Activated CD4-positive, alpha-beta T cell treated with anti-CD3 and anti-CD28 coated beads, Interleukin-2, amount 10 ng/mL, durations not matched to agents 24 days and 14 days (primary cell): Measurements from ENCODE around the gene PEX6. TPM values are rescaled to one million over a fixed set of nuclear protein-coding genes. Genes with fewer than 3 reads are reported as not detected.
"Not testable (repeated sequence)": the region's sequence is repeated elsewhere in the genome, so short reads cannot be mapped to it uniquely, and the experiment has no call there.

Experiments
- DNase-seq: peaks from one replicate; pipeline ENCODE4 v3.0.0; 2022
- H3K27ac Mint-ChIP-seq: one replicate; pipeline ENCODE4 v1.8.0; 2022; ENCODE audit warnings: mild to moderate bottlenecking, mixed read lengths
- H3K27me3 Mint-ChIP-seq: one replicate; pipeline ENCODE4 v1.8.0; 2022; ENCODE audit warnings: mixed read lengths
- H3K36me3 Mint-ChIP-seq: one replicate; pipeline ENCODE4 v1.8.0; 2022; ENCODE audit warnings: low read depth, mild to moderate bottlenecking, mixed read lengths
- H3K4me1 Mint-ChIP-seq: one replicate; pipeline ENCODE4 v1.8.0; 2021; ENCODE audit warnings: mixed read lengths
- H3K4me3 Mint-ChIP-seq: one replicate; pipeline ENCODE4 v1.8.0; 2022; ENCODE audit warnings: mild to moderate bottlenecking, moderate library complexity, mixed read lengths
- H3K9me3 Mint-ChIP-seq: one replicate; pipeline ENCODE4 v1.8.0; 2021; ENCODE audit warnings: mixed read lengths
- intact Hi-C: fragments of 100-400 bp; cut with micrococcal nuclease; formaldehyde crosslinking; loops from one replicate; pipeline ENCODE4 v1.15.1; 2023
- total RNA-seq: library from RNA; stranded (reverse); gene quantifications from 2 replicates; pipeline ENCODE4 v1.2.3, GENCODE V29; 2022

PEX6 gene
- total RNA-seq, 1 donor from 2014 or later: 24.1 TPM

DNA sequence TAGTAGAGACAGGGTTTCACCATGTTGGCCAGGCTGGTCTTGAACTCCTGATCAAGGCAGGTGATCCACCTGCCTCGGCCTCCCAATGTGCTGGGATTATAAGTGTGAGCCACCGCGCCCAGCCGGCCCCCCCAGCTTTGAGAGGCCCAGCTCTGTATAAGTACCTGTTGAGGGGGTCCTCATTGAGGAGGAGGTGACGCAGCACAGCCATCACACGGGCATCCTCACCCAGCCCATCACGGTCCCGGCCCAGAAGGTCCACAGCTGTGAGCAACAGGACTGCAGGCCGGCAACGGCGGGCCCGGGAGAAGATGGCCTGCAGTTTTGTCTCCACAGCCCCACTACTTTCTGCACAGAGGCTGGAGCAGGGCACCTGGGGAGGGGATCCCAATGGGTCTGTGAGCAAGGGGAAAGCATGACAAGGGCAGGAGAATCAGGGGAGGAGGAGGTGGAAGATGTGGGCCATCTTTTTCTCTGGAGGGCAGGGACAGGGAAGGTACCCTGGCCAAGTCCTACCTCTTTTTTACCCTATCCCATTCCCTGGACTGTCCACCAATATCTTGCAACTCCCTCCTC is 10.8 kb downstream of the PEX6 start:
- H3K4me1 Mint-ChIP-seq: peaks cover 2% of the 10 kb centered on the region
- intact Hi-C loops: no loop called here
- H3K27me3 Mint-ChIP-seq: no peaks in the 10 kb centered on the region

DNA sequence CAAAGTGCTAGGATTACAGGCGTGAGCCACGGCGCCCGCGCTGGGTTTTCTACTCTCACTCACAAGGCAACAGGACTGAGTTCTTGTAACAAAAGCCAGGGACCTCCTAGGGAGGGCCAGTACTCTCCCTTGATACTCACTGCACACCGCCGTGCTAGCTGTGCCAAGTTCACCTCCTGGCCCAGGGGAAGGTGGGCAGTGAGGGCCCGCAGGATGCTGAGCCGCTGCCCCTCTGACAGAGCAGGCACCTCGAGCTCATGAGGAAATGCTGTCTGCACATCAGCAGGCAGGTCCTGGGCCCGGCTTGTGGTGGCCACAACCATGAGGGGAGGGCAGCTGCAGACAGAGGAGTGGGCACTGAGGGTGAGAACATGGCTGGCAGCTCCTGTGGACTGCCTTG is 11.8 kb downstream of the PEX6 start:
- peaks cover 36% of the 10 kb centered on the region for H3K36me3 Mint-ChIP-seq
- H3K4me1 Mint-ChIP-seq: peaks cover 2% of the 10 kb centered on the region
- intact Hi-C loops: no loop called here
- H3K27ac Mint-ChIP-seq: no peak overlapping the region
- DNase-seq: no peak
- no peaks in the 10 kb centered on the region for H3K27me3 Mint-ChIP-seq
- H3K4me3 Mint-ChIP-seq: no peak overlapping the region
- no peaks in the 10 kb centered on the region for H3K9me3 Mint-ChIP-seq

More for the DNA sequence above, 10.8 kb downstream of the PEX6 start:
- no peak overlapping the region for H3K27ac Mint-ChIP-seq
- peaks cover 28% of the 10 kb centered on the region for H3K36me3 Mint-ChIP-seq
- no peak for DNase-seq
- no peak overlapping the region for H3K4me3 Mint-ChIP-seq
- H3K9me3 Mint-ChIP-seq: no peaks in the 10 kb centered on the region

DNA sequence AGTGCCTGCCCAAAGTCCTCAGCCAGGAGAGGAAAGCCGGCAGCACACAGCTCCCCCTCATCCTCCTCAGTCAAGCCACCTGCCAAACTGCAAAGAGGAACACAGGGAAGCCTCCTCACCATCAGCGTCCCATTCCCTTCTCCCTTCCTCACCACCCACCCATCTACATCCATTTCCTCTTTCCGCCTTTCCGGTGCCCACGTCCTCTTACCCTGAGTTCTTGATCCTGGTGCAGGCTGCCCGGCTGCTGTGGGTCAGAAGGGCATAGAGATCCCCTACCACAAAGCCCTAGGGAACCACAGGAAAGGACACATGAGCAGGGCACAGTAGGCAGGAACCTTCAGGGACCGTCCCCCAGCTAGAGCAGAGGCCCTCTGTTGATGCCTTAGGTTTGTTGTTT is 12.4 kb downstream of the PEX6 start:
- DNase-seq: no peak
- Mint-ChIP-seq H3K4me3 (no peak overlapping the region), H3K27ac (no peak overlapping the region), H3K4me1 (peaks cover 2% of the 10 kb centered on the region), H3K36me3 (peaks cover 38% of the 10 kb centered on the region), H3K27me3 (no peaks in the 10 kb centered on the region), H3K9me3 (no peaks in the 10 kb centered on the region)
- intact Hi-C loops: no loop called here

DNA sequence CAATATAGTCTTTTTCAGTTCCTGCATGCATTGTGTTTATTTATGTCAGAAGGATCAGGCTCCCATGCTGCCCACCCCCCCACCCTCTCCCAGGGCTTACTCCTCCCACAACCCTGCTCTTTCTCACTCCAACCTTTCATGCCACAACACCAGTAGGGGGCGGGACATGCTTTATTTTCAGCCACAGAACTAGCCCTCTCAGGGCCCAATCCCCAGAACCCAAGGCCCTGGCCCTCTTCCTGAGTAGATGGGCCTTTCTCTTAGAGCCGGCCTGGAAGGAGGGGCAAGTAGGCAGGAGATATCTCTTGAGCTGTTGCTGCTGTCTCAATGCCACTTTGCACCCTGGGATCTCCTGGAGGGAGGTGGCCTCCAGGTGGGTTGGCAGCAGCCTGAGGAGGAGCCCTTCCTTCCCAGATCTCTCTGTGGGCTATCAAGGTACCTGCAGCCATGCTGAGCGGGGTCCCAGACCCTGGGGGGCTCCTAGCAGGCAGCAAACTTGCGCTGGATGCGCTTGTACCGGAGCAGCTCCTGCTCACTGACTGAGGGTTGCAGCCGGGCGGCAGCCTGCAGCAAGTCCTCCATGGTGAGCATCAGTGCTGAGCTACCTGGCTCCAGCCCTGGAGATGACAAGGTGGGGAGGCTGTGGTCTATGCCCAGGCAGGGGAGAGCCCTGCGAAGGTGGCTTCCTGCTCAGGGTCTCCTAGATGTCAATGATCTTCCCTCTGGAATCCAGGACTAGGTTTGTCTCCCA is 15.0 kb downstream of the PEX6 start:
- intact Hi-C loops: no loop called here
- Mint-ChIP-seq H3K36me3 (peaks cover 30% of the 10 kb centered on the region), H3K9me3 (no peaks in the 10 kb centered on the region), H3K4me1 (peaks cover 9% of the 10 kb centered on the region), H3K27ac (no peak overlapping the region), H3K4me3 (no peak overlapping the region), H3K27me3 (peaks cover 9% of the 10 kb centered on the region)
- peak; percentile 80 for DNase-seq

DNA sequence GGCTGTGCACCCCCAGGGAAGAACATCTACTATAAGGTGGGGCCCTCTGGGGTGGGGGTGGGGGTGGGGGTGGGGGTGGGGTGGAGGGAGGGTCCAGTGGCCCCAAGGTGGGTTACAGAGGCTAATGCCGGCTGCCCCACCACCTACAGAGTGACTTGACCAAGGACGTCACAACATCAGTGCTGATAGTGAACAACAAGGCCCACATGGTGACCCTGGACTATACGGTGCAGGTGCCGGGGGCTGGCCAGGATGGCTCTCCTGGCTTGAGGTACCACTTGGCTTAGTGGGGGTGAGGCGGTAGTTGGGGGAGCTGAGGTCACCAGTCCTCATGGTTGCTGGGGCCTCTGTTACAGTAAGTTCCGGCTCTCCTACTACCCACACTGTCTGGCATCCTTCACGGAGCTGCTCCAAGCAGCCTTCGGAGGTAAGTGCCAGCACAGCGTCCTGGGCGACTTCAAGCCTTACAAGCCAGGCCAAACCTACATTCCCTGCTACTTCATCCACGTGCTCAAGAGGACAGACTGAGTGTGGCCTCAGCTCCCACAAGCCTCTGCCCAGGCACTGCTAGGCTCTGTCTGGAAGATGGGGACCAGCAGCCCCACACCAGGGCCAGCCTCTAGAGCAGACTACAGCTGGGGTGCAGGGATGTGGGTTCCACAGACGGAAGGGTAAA is 15.7 kb downstream of the PEX6 start:
- Mint-ChIP-seq H3K4me1 (peaks cover 9% of the 10 kb centered on the region), H3K9me3 (no peaks in the 10 kb centered on the region), H3K27me3 (peaks cover 9% of the 10 kb centered on the region), H3K4me3 (no peak overlapping the region), H3K27ac (no peak overlapping the region), H3K36me3 (peaks cover 27% of the 10 kb centered on the region)
- intact Hi-C loops: no loop called here
- DNase-seq: no peak

DNA sequence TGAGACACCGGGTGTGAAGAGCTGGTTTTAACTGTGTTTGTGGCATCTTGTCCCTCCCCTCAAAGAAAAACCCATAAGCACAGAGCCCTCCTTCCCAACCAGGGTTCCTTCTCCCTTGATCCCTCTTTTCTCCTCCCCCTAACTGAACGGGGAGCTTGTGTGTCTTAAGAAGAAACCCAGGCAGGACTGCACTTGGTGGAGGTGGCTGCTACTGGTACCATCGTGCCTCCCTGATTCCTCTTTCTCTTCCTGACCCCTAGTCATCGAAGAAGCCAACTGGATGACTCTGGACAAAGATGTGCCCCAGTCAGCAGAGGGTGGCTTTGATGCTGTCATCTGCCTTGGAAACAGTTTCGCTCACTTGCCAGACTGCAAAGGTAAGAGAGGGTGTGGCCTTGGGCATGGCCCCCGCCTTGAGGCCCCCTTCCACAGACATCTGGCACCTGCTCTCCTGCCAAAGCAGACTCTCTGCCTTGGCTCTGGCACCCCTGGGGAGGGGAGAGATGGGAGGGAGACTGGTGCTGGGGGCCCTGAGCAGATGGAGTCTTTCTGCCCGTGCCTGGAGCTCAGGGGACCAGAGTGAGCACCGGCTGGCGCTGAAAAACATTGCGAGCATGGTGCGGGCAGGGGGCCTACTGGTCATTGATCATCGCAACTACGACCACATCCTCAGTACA is 16.3 kb downstream of the PEX6 start:
- H3K9me3 Mint-ChIP-seq: no peaks in the 10 kb centered on the region
- no peak for DNase-seq
- intact Hi-C loops: no loop called here
- peaks cover 26% of the 10 kb centered on the region for H3K36me3 Mint-ChIP-seq
- peak overlapping the region; percentile 32 for H3K4me3 Mint-ChIP-seq
- H3K27me3 Mint-ChIP-seq: peaks cover 9% of the 10 kb centered on the region
- H3K27ac Mint-ChIP-seq: no peak overlapping the region
- H3K4me1 Mint-ChIP-seq: peaks cover 9% of the 10 kb centered on the region

DNA sequence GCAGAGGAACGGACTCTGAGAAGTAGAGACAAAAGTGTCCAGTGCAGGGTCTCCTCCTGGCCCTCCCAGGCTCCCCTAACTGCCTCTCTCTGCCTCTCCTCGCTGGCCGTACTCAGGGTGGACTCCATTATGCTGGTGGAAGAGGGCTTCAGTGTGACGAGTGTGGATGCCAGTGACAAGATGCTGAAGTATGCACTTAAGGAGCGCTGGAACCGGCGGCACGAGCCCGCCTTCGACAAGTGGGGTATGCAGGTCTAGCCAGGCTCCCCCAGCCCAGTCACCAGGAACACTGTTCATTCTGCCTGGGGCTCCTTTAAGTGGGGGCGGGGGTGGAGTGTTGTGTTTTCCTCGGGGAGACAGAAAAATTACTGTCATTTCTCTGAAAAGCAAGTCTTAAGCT is 16.9 kb downstream of the PEX6 start:
- peaks cover 9% of the 10 kb centered on the region for H3K4me1 Mint-ChIP-seq
- no peaks in the 10 kb centered on the region for H3K9me3 Mint-ChIP-seq
- peaks cover 9% of the 10 kb centered on the region for H3K27me3 Mint-ChIP-seq
- H3K4me3 Mint-ChIP-seq: no peak overlapping the region
- H3K27ac Mint-ChIP-seq: no peak overlapping the region
- intact Hi-C loops: no loop called here
- no peak for DNase-seq
- H3K36me3 Mint-ChIP-seq: peaks cover 25% of the 10 kb centered on the region

DNA sequence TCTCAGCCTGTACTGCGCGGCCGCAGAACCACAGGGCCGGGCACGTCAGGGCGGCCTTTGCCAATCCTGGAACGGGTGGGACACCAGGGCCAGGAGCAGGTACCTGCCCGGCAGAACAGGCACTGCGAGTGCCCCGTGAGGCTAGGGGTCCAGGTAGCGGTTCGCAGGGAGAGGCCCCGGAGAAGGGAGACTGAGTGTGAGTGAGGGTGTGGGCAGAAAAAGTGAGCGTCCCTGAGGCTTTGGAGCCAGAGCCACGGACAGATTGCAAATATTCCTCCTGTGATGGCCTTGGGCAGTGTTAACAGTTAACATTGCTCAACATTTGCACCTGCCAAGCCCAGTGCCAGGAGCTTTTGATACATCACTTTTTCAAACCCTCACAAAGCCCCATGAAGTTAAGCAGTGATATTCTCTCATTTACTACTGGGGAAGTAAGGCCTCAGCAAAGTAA is 17.9 kb downstream of the PEX6 start:
- peak overlapping the region; percentile 73 for H3K4me3 Mint-ChIP-seq
- peaks cover 9% of the 10 kb centered on the region for H3K4me1 Mint-ChIP-seq
- H3K27ac Mint-ChIP-seq: no peak overlapping the region
- H3K36me3 Mint-ChIP-seq: peaks cover 21% of the 10 kb centered on the region
- H3K9me3 Mint-ChIP-seq: no peaks in the 10 kb centered on the region
- DNase-seq: no peak
- intact Hi-C loops: no loop called here
- H3K27me3 Mint-ChIP-seq: peaks cover 9% of the 10 kb centered on the region

DNA sequence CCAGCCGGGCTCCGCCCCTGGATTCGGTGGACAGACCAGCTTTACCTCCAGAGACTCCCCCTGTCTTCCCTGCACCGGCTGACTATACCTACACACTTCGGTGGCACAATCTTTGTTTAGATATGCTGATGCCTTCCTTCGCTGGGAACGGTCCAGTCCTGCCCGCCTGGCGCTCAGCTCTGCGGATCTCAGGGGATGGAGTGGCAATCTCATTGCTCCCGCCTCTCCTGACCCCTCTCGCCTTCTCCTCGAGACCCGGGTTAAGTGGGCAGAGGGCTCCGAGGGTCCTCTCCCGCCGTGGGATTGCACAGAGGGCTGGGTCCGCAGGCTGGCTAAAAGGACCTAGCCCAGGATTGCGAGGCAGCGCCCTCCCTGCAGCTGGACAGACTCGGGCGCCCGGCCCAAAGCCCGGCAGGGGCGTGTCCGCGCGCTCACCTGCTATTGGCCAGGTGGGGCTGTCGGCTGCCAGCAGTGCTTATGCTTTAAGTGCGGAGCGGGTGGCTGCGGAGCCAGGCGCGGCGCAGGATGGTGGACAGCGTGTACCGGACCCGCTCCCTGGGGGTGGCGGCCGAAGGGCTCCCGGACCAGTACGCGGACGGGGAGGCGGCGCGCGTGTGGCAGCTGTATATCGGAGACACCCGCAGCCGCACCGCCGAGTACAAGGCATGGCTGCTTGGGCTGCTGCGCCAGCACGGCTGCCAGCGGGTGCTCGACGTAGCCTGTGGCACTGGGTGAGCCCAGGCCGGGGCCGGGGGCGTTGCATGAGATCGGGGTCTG is 18.6 kb downstream of the PEX6 start, which contains the start of gene GNMT:
Gene GNMT, plus strand, starts transcription at position 512 of the 777 bp plus-strand sequence. Its CDS starts 14 bp downstream, at position 526.
- H3K4me3 Mint-ChIP-seq: peak within 1 kb of the TSS; percentile 73
- DNase-seq: peak; percentile 80
- peaks cover 9% of the 10 kb centered on the region for H3K27me3 Mint-ChIP-seq
- peaks cover 9% of the 10 kb centered on the region for H3K4me1 Mint-ChIP-seq
- H3K36me3 Mint-ChIP-seq: peaks cover 18% of the 10 kb centered on the region
- H3K9me3 Mint-ChIP-seq: no peaks in the 10 kb centered on the region
- intact Hi-C loops: no loop called here
- no peak within 1 kb of the TSS for H3K27ac Mint-ChIP-seq

DNA sequence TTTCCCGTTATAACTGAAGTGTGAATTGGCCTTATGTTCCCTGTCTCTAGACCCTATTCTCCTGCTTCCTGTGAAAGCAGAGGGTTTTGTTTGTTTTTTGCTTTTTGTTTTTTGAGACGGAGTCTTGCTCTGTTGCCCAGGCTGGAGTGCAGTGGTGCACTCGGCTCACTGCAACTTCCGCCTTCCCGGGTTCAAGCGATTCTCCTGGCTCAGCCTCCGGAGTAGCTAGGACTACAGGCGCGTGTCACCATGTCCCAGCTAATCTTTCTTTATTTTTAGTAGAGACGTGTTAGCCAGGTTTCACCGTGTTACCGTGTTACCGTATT is 19.1 kb downstream of the PEX6 start:
- peak overlapping the region; percentile 73 for H3K4me3 Mint-ChIP-seq
- H3K9me3 Mint-ChIP-seq: no peaks in the 10 kb centered on the region
- H3K27me3 Mint-ChIP-seq: peaks cover 9% of the 10 kb centered on the region
- no peak for DNase-seq
- peaks cover 9% of the 10 kb centered on the region for H3K4me1 Mint-ChIP-seq
- intact Hi-C loops: no loop called here
- H3K36me3 Mint-ChIP-seq: peaks cover 17% of the 10 kb centered on the region
- no peak overlapping the region for H3K27ac Mint-ChIP-seq

DNA sequence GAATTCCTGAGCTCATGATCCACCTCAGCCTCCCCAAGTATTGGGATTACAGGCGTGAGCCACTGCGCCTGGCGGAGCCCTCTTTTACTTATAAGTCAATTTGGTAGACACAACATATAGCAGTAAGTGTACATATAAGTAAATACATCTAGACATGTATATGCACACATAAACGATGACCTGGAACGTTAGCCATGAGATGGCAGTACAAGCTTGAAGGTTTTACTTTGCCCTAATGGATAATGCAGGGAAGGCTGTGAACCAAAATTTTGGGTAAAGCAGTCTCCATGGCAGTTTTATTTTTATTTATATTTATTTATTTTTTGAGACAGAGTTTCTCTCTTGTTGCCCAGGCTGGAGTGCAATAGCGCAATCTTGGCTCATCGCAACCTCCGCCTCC is 20.9 kb downstream of the PEX6 start:
- H3K27ac Mint-ChIP-seq: no peak overlapping the region
- intact Hi-C loops: no loop called here
- peaks cover 13% of the 10 kb centered on the region for H3K36me3 Mint-ChIP-seq
- H3K27me3 Mint-ChIP-seq: peaks cover 9% of the 10 kb centered on the region
- H3K4me3 Mint-ChIP-seq: no peak overlapping the region
- no peak for DNase-seq
- H3K4me1 Mint-ChIP-seq: peaks cover 9% of the 10 kb centered on the region
- H3K9me3 Mint-ChIP-seq: no peaks in the 10 kb centered on the region

DNA sequence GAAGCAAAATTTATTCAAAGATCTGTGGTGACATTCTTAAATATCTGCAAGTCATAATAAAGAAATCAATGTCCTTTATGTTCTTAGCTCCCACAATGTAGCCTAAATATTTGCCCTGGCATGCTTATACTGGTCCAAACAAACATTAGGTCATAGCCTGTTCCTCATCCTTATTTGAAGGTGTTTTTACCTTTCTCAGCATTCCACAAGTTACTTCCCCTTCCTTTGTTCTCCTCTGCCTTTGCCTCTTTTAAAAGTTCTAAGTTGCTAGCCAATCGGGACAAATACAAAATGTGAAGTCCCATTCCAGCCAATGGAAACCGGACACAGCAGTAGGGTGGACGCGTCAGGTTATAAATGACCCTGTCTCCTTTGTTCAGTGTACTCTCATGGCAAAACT is 24.6 kb downstream of the PEX6 start:
- not testable (repeated sequence) for H3K27ac Mint-ChIP-seq, H3K36me3 Mint-ChIP-seq, DNase-seq

DNA sequence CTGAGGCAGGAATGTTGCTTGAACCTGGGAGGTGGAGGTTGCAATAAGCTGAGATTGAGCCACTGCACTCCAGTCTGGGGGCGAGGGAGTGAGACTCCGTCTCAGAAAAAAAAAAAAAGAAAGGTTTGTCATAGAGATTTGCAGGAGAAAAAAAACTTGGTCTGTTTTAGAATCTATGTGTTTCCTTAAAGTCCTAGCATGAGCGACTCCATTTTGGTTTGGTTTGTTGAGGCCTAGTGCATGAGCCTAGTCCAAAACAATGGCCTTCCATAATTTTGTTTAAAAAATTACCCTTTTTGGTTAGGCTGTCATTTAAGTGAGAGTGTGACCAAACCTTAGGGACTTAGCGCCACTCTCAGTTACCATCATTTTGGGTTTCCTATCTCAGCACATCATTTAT is 26.6 kb downstream of the PEX6 start:
- Mint-ChIP-seq H3K27ac (no peak overlapping the region), H3K4me1 (no peaks in the 10 kb centered on the region), H3K27me3 (no peaks in the 10 kb centered on the region), H3K4me3 (no peak overlapping the region), H3K9me3 (no peaks in the 10 kb centered on the region), H3K36me3 (no peaks in the 10 kb centered on the region)
- intact Hi-C loops: no loop called here
- no peak for DNase-seq

More for the DNA sequence above, 24.6 kb downstream of the PEX6 start:
- H3K4me3 Mint-ChIP-seq, intact Hi-C loops, H3K4me1 Mint-ChIP-seq, H3K27me3 Mint-ChIP-seq, H3K9me3 Mint-ChIP-seq: not testable (repeated sequence)
